GM23338 (cell line): Measurements from ENCODE around the gene COPS7B. TPM values are rescaled to one million over a fixed set of nuclear protein-coding genes. Genes with fewer than 3 reads are reported as not detected.

ENCODE experiments used
- ATAC-seq: fragments of 200-7000 bp; cut with Tn5 transposase; 3 replicates; pipeline ENCODE4 v1.9.1; 2020
- DNase-seq: peaks from one replicate; pipeline ENCODE4 v3.0.0-alpha.2; 2015; ENCODE audit warnings: low spot score
- H2AFZ ChIP-seq: fragments of 200-600 bp; sonication (generic); 2 replicates; pipeline ENCODE4 v1.8.0; 2016; ENCODE audit warnings: antibody characterized with exemption, mild to moderate bottlenecking, moderate library complexity
- H3F3A ChIP-seq: fragments of 200-600 bp; sonication (generic); replicated peaks from 2 replicates; pipeline ENCODE4 v1.8.0; 2017; ENCODE audit warnings: antibody characterized with exemption, mixed run types, low read depth
- H3K27ac ChIP-seq: fragments of 200-600 bp; sonication (generic); 2 replicates; pipeline ENCODE4 v1.6.1; 2016; ENCODE audit warnings: low read depth
- H3K27me3 ChIP-seq: fragments of 200-600 bp; sonication (generic); 2 replicates; pipeline ENCODE4 v1.8.0; 2016; ENCODE audit warnings: mild to moderate bottlenecking, mixed run types, moderate library complexity; ENCODE audit not compliant: insufficient read depth
- H3K36me3 ChIP-seq: fragments of 200-600 bp; sonication (generic); 2 replicates; pipeline ENCODE4 v1.8.0; 2016; ENCODE audit warnings: mild to moderate bottlenecking; ENCODE audit not compliant: insufficient read depth
- H3K4me1 ChIP-seq: fragments of 200-600 bp; sonication (generic); 2 replicates; pipeline ENCODE4 v1.8.0; 2016; ENCODE audit warnings: mild to moderate bottlenecking, moderate library complexity; ENCODE audit not compliant: insufficient read depth
- H3K4me2 ChIP-seq: fragments of 200-600 bp; sonication (generic); 2 replicates; pipeline ENCODE4 v1.7.1; 2017; ENCODE audit warnings: mixed run types
- H3K4me3 ChIP-seq: fragments of 200-600 bp; sonication (generic); 2 replicates; pipeline ENCODE4 v1.6.1; 2016; ENCODE audit warnings: mixed run types
- H3K79me2 ChIP-seq: fragments of 200-600 bp; sonication (generic); replicated peaks from 2 replicates; pipeline ENCODE4 v1.8.0; 2017; ENCODE audit warnings: mild to moderate bottlenecking; ENCODE audit not compliant: insufficient read depth
- H3K9me2 ChIP-seq: fragments of 200-600 bp; sonication (generic); 2 replicates; pipeline ENCODE4 v1.8.0; 2017; ENCODE audit not compliant: insufficient read depth
- H4K20me1 ChIP-seq: fragments of 200-600 bp; sonication (generic); replicated peaks from 2 replicates; pipeline ENCODE4 v1.8.0; 2017; ENCODE audit warnings: mild to moderate bottlenecking; ENCODE audit not compliant: insufficient read depth
- H3K27ac Mint-ChIP-seq: 2 replicates; pipeline ENCODE4 v1.8.0; 2020; ENCODE audit warnings: inconsistent platforms, mild to moderate bottlenecking, moderate library complexity, mixed read lengths
- H3K27me3 Mint-ChIP-seq: 3 replicates; pipeline ENCODE4 v1.8.0; 2022; ENCODE audit warnings: low read depth, mild to moderate bottlenecking, moderate library complexity, mixed read lengths, inconsistent platforms; ENCODE audit not compliant: insufficient read depth, poor library complexity
- H3K36me3 Mint-ChIP-seq: 3 replicates; pipeline ENCODE4 v1.8.0; 2021; ENCODE audit warnings: low read depth, mild to moderate bottlenecking, inconsistent platforms, moderate library complexity, mixed read lengths
- H3K4me1 Mint-ChIP-seq: 3 replicates; pipeline ENCODE4 v1.8.0; 2020; ENCODE audit warnings: mild to moderate bottlenecking, inconsistent platforms, mixed read lengths
- H3K4me3 Mint-ChIP-seq: 3 replicates; pipeline ENCODE4 v1.8.0; 2021; ENCODE audit warnings: moderate library complexity, mild to moderate bottlenecking, inconsistent platforms, mixed read lengths
- H3K9me3 Mint-ChIP-seq: 3 replicates; pipeline ENCODE4 v1.8.0; 2020; ENCODE audit warnings: moderate library complexity, mild to moderate bottlenecking, inconsistent platforms, mixed read lengths
- CREB1 ChIP-seq: fragments of 250-450 bp; sonication (Bioruptor Pico); IDR thresholded peaks from 2 replicates; pipeline ENCODE4 v1.5.0; 2020; ENCODE audit warnings: low read depth, mild to moderate bottlenecking, moderate library complexity
- CTCF ChIP-seq, 2 experiments: fragments of 200-600 bp in 1 of 2; sonication (generic) in 1 of 2; conservative IDR thresholded peaks; 2 replicates each; pipeline versions ENCODE4 v1.5.1 to v1.6.1; 2016 to 2017; ENCODE audit warnings: antibody characterized with exemption in 2 of 2, low read depth in 2 of 2, mild to moderate bottlenecking in 2 of 2, moderate library complexity in 1 of 2
- ETS1 ChIP-seq: IDR thresholded peaks from 2 replicates; pipeline ENCODE4 v1.6.1; 2016; ENCODE audit warnings: antibody characterized with exemption
- EZH2 ChIP-seq: fragments of 200-600 bp; sonication (generic); IDR thresholded peaks from one replicate; pipeline ENCODE4 v1.8.0; 2017; ENCODE audit warnings: antibody characterized with exemption, mild to moderate bottlenecking, low read depth; ENCODE audit not compliant: unreplicated experiment
- EZH2phosphoT487 ChIP-seq: fragments of 200-600 bp; sonication (generic); IDR thresholded peaks from one replicate; pipeline ENCODE4 v1.8.1; 2018; ENCODE audit warnings: antibody characterized with exemption; ENCODE audit not compliant: unreplicated experiment
- JUNB ChIP-seq: IDR thresholded peaks from one replicate; pipeline ENCODE4 v1.6.1; 2016; ENCODE audit warnings: antibody characterized with exemption; ENCODE audit not compliant: unreplicated experiment
- NANOG ChIP-seq: IDR thresholded peaks from 2 replicates; pipeline ENCODE4 v1.6.1; 2016; ENCODE audit warnings: antibody characterized with exemption, borderline replicate concordance
- POLR2AphosphoS5 ChIP-seq: IDR thresholded peaks from 2 replicates; pipeline ENCODE4 v1.6.1; 2016; ENCODE audit warnings: antibody characterized with exemption, low read depth
- REST ChIP-seq: IDR thresholded peaks from one replicate; pipeline ENCODE4 v1.6.1; 2018; ENCODE audit warnings: antibody characterized with exemption; ENCODE audit not compliant: unreplicated experiment
- STAT1 ChIP-seq: IDR thresholded peaks from one replicate; pipeline ENCODE4 v1.6.1; 2016; ENCODE audit warnings: antibody characterized with exemption; ENCODE audit not compliant: unreplicated experiment
- ZNF114 ChIP-seq: fragments of 250-450 bp; sonication (Bioruptor Pico); IDR thresholded peaks from 2 replicates; pipeline ENCODE4 v1.5.0; 2020; ENCODE audit warnings: mild to moderate bottlenecking, moderate library complexity
- ZNF331 ChIP-seq: fragments of 250-450 bp; sonication (Bioruptor Pico); IDR thresholded peaks from 2 replicates; pipeline ENCODE4 v1.5.0; 2020; ENCODE audit warnings: low read depth, mild to moderate bottlenecking, moderate library complexity
- ZNF462 ChIP-seq: fragments of 250-450 bp; sonication (Bioruptor Pico); IDR thresholded peaks from 2 replicates; pipeline ENCODE4 v1.5.0; 2020; ENCODE audit warnings: mild to moderate bottlenecking, moderate library complexity
- polyA plus RNA-seq: library from polyadenylated mRNA; unstranded; fragments of >200 nt; fragmentation: Nextera tagmentation; extraction: Ambion mirVana; gene quantifications from 2 replicates; pipeline ENCODE4 v1.2.1, GENCODE V29; 2016
- total RNA-seq: library from RNA; depleted of rRNA; stranded (reverse); fragments of >200 nt; shearing (Covaris generic); gene quantifications from 2 replicates; pipeline ENCODE4 v1.2.3, GENCODE V29; 2014

The COPS7B gene
- total and polyA plus RNA-seq, 2 experiments from 2014 or later: 40.9 to 63.7 TPM

GRCh38 chr2:231745303-231746038 lies 40.8 kb upstream of the COPS7B start:
- Histone ChIP-seq H3K27ac (peak overlapping the region; percentile 1; the same call in 1 of the 2 replicates), H3K4me3 (no peak overlapping the region), H3K27me3 (no peaks in the 10 kb centered on the region), H3K36me3 (no peaks in the 10 kb centered on the region), H3K4me2 (peak overlapping the region; percentile 5; the same call in 1 of the 2 replicates), H3F3A (0 out of 2 replicates have a peak, but pooled peaks cover 4% of the 10 kb centered on the region), H3K79me2 (no peaks in the 10 kb centered on the region), H2AFZ (no peak overlapping the region), H4K20me1 (no peaks in the 10 kb centered on the region), H3K9me2 (no peaks in the 10 kb centered on the region; the same call in 1 of the 2 replicates), H3K4me1 (peaks cover 6% of the 10 kb centered on the region)
- Mint-ChIP-seq H3K4me3 (no peak overlapping the region), H3K27ac (no peak overlapping the region), H3K36me3 (no peaks in the 10 kb centered on the region; the same call in 2 of the 3 replicates), H3K27me3 (peaks cover 3% of the 10 kb centered on the region), H3K4me1 (peaks cover 14% of the 10 kb centered on the region), H3K9me3 (no peaks in the 10 kb centered on the region)
- peak; percentile 60 for DNase-seq
- ATAC-seq: peak; percentile 92
- no peak for TF ChIP-seq STAT1
- TF ChIP-seq CTCF (conservative IDR thresholded peaks at IDR 0.05; ENCODE audit: low read depth in 2 of 2): no peak
- no peak for TF ChIP-seq ETS1
- TF ChIP-seq POLR2AphosphoS5: no peak
- no peak for TF ChIP-seq EZH2phosphoT487
- no peak for TF ChIP-seq REST
- TF ChIP-seq ZNF462 (CRISPR knock-in tag): no peak
- no peak for TF ChIP-seq CREB1 (CRISPR knock-in tag)
- TF ChIP-seq JUNB: no peak
- no peak for TF ChIP-seq ZNF114 (CRISPR knock-in tag)
- TF ChIP-seq NANOG: no peak
- no peak for TF ChIP-seq EZH2
- no peak for TF ChIP-seq ZNF331
